Measurements from ENCODE around the gene AFAP1.

- TF ChIP-seq CTCF (conservative IDR thresholded peaks at IDR 0.05; ENCODE audit: low read length) (no peak), EZH2phosphoT487 (IDR thresholded peaks at IDR 0.05; ENCODE audit: borderline replicate concordance) (no peak)
These were observed 170.1 kb downstream of the AFAP1 start for GRCh38 chr4:7769396-7770223.

Measured in Loucy (cell line).